ENCODE measurements around the gene PPM1M. TPM values are rescaled to one million over a fixed set of nuclear protein-coding genes. Genes with fewer than 3 reads are reported as not detected.

Gene PPM1M
- total RNA-seq, 1 donor from 2014 or later: 48.3 TPM

DNA sequence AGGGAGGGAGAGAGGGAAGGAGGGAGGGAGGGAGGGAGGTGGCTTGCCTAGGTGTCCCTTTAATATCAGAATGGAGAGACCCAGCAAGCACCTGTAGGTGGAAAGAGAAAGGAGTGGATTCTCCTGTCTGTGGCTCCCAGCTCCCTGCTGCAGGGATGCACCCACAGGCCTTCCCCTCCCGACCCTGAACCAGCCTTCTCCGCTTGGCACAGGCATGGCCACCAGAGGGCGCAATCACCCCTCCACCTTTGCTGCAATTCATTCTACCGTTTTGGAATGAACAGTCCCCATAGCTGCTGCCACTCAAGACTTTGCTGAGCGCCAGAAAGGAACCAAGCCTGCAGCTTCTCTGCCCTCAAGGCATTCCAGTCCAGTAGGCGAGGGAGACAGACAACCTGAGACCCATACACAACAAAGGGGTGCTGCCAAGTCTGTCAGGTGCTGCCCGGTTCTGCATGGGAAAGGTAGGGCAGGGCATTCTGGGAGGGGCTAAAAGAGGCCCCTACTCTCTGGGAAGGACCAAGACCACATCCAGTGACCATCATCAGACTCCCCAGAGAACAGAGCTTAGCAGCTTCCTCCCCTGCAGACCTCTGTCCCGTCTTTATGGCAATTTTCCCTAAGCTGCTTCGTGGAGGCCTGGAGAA is 25.1 kb upstream of the PPM1M start:
- Mint-ChIP-seq H3K4me3 (peak overlapping the region; percentile 37), H3K9me3 (no peaks in the 10 kb centered on the region), H3K36me3 (ENCODE audit: low read depth) (peaks cover 13% of the 10 kb centered on the region), H3K27ac (no peak overlapping the region), H3K4me1 (peaks cover 66% of the 10 kb centered on the region), H3K27me3 (no peaks in the 10 kb centered on the region)
- DNase-seq: peak; percentile 96
- intact Hi-C loops (cut with micrococcal nuclease): loop anchor here (1.0 to 10.0 kb wide), 3 partner anchors 18 to 234 kb away; partner anchors contain the start of genes NISCH and TNNC1

DNA sequence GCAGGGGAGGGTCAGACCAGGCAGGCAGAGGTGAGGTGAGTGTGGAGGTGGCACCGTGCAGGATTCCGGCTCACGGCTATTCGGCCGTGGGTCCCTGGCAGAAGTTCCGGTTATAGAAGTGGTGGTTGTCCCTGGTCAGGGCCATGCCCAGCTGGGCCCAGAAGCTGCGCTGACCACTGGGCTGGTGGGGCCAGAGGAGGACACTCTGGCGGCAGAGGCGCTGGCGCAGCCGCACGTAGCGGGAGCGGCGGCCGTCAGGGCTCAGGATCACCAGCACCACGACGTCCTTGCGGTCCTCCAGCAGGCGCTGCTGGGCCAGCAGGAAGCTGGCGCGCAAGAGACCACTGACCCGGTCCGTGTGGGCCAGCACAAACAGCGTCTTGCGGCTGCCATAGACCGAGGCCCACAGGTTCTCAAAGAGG is 24.4 kb upstream of the PPM1M start:
- no peak for DNase-seq
- Mint-ChIP-seq H3K9me3 (no peaks in the 10 kb centered on the region), H3K4me3 (peak overlapping the region; percentile 81), H3K36me3 (ENCODE audit: low read depth) (peaks cover 11% of the 10 kb centered on the region), H3K4me1 (peaks cover 71% of the 10 kb centered on the region), H3K27me3 (no peaks in the 10 kb centered on the region), H3K27ac (no peak overlapping the region)
- intact Hi-C loops (cut with micrococcal nuclease): loop anchor here (10.0 kb wide), 1 partner anchor 234 kb away; the partner anchor contains the start of genes NISCH and TNNC1

DNA sequence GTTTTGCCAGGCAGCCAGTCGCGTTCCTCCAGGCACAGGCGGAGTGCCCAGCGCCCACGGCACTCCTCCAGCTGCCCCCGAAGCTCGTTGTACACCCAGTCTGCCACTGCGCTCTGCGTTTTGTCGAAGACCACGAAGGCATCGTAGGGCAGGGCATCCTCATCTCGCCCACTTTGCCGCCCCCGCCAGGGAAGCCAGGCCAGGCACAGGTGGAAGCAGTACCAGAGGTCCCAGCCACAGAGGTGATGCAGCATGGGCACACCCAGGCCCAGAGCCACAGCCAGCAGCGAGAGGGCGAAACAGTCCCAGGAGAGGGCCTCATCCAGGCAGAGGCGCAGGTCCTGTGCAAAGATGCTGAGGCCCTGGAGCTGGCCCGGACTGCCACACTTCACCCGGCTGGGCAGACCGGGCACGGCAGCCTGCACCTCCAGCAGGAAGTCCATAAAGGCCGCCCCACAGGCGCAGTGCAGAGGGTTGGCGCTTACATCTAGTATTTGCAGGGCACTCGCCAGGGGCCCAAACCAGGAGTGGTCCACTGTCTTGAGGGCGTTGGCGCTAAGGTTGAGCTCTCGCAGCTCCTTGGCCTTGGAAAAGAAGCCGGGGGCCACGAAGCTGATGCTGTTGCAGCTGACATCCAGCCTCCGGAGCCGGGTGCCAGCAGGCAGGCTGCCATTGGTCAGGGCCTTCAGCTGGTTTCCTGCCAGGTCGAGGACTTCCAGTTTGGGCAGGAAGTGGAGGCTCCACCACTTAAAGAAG is 23.8 kb upstream of the PPM1M start:
- peak overlapping the region; percentile 80 for H3K27ac Mint-ChIP-seq

DNA sequence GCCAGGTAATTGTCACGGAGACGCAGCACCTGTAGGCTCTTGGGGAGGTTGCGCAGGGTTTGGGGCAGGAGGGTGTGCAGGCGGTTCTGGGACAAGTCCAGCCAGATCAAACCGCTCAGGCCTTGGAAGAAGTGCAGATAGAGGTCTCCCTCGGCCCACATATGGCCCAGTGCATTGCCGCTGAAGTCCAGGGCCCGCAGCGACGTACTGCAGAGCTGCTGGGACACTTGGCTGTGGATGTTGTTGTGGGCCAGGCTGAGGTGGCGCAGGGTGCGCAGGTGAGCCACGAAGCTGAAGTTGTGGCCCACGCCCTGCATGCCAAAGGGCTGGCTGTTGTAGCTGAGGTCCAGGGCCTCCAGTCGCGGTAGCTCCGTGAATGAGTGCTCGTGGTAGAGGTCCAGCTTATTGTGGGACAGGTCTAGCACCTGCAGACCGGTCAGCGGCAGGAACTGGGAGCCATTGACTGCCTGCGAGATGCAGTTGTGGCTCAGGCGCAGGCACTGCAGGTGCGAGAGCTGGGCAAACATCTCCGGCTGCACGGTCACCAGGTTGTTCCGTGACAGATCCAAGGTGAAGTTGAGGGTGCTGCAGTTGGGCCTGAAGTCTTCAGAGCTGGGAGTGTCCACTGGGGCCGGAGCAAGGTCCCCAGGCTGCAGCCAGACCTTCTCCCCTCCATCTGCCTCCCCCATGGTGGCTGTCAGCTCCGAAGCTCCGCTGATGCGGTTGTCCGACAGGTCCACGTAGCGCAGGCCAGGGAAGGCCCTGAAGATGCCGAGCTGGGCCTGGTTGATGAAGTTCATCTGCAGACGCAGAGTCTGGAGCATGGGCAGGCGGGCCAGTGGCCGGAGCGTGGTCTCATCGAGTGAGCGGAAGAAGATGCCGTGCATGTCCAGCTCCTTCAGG is 23.0 kb upstream of the PPM1M start:
- H3K4me3 Mint-ChIP-seq: peak overlapping the region; percentile 81
- no peaks in the 10 kb centered on the region for H3K9me3 Mint-ChIP-seq
- no peak for DNase-seq
- peak overlapping the region; percentile 80 for H3K27ac Mint-ChIP-seq
- peaks cover 5% of the 10 kb centered on the region for H3K36me3 Mint-ChIP-seq (ENCODE audit: low read depth)
- H3K27me3 Mint-ChIP-seq: no peaks in the 10 kb centered on the region
- peaks cover 67% of the 10 kb centered on the region for H3K4me1 Mint-ChIP-seq
- intact Hi-C loops (cut with micrococcal nuclease): loop anchor here (10.0 kb wide), 1 partner anchor 232 kb away; the partner anchor contains the start of genes NISCH and TNNC1

More for the DNA sequence above, 23.8 kb upstream of the PPM1M start:
- Mint-ChIP-seq H3K9me3 (no peaks in the 10 kb centered on the region), H3K27me3 (no peaks in the 10 kb centered on the region), H3K36me3 (ENCODE audit: low read depth) (peaks cover 8% of the 10 kb centered on the region), H3K4me1 (peaks cover 73% of the 10 kb centered on the region), H3K4me3 (peak overlapping the region; percentile 81)
- DNase-seq: peak; percentile 89
- intact Hi-C loops (cut with micrococcal nuclease): loop anchor here (10.0 kb wide), 1 partner anchor 233 kb away; the partner anchor contains the start of genes NISCH and TNNC1

DNA sequence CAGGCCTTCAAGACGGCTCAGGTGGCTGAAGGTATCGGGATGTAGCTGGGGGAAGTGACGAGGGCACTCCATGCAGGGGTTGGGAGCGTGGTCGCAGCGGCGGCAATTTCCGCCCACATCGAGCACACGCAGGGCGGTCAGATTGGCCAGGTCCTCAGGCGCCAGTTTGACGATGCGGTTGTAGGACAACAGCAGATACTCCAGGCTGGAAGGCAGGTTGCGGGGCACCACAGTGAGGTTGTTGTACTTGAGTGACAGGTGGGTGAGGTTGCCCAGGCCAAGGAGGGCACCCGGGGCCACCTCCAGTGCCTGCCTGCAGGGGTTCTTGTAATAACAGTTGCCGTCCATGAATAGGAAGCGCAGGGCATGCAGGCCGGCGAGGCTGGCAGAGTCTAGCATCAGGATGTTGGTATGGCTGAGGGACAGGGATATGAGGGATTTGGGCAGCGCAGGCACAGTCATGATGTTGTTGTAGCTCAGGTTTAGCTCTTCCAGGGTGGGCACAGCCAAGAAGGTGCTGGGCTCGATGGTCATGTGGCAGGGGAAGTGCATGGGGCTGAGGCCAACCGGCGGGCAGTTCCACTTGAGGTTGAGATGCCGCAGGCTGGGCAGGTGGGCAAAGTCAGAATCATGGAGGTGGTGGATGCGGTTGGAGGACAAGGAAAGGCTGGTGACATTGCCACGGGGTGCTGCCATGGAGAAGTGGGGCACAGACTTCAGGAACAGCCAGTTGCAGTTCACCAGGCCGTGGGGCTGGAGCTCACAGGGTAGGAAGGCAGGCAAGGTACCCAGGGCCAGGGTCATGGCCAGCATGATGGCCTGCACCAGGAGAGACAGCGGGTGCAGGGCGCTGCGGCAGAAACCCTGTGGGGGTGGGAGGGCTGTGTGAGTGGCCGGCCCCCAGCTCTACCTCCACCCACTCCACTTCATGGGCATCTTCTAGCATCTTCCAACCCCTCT is 21.8 kb upstream of the PPM1M start:
- intact Hi-C loops (cut with micrococcal nuclease): loop anchor here (10.0 kb wide), 1 partner anchor 231 kb away; the partner anchor contains the start of genes NISCH and TNNC1
- no peak for DNase-seq
- peaks cover 9% of the 10 kb centered on the region for H3K36me3 Mint-ChIP-seq (ENCODE audit: low read depth)
- H3K4me1 Mint-ChIP-seq: peaks cover 58% of the 10 kb centered on the region
- peak overlapping the region; percentile 81 for H3K4me3 Mint-ChIP-seq
- H3K27ac Mint-ChIP-seq: no peak overlapping the region
- no peaks in the 10 kb centered on the region for H3K9me3 Mint-ChIP-seq
- no peaks in the 10 kb centered on the region for H3K27me3 Mint-ChIP-seq

DNA sequence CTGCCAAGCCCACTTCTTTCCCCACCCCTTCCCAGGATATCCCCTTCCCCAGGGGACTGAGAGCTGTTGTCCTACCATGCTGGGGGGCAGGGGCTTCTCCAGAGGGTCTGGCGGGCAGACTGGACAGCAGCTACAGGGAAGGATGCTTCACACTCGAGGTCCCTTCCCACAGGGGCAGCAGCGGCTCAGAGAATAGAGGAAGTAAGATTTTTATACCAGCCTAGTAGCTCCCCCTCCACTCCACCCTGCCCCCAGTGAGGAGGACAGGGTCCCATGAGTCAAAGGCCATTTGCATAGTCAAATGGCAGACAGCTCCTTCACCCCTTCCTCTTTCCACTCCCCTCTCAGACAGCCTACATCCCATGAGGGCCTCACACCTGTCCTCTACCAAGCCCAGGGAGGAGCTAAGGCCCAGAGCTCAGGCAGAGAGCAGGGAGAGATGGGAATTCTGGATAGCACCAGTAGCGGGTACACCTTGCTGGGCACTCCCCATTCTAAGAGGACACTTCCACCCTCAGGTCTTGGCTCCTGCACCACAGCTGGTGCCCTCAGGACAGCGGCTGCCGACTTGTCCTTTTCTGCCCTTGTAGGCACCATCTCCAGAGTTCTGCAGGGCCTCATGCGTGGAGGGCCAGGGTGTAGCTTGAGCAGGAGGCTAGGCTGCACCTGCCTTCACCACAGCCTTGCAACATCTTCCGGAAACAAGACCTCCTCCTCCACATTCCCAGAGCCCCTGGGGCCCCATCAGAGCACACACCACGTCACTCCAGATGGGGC is 19.9 kb upstream of the PPM1M start, which contains the start of gene TLR9:
TSS of gene TLR9 (minus strand) at position 194 of the 777 bp plus-strand sequence. CDS start at position 78, 116 bp downstream.
- Mint-ChIP-seq H3K9me3 (no peaks in the 10 kb centered on the region), H3K4me1 (peaks cover 48% of the 10 kb centered on the region), H3K27me3 (no peaks in the 10 kb centered on the region), H3K36me3 (ENCODE audit: low read depth) (peaks cover 18% of the 10 kb centered on the region), H3K4me3 (peak within 1 kb of the TSS; percentile 55), H3K27ac (peak within 1 kb of the TSS; percentile 88)
- intact Hi-C loops (cut with micrococcal nuclease): loop anchor here (10.0 kb wide), 1 partner anchor 229 kb away; the partner anchor contains the start of genes NISCH and TNNC1
- peak; percentile 67 for DNase-seq

DNA sequence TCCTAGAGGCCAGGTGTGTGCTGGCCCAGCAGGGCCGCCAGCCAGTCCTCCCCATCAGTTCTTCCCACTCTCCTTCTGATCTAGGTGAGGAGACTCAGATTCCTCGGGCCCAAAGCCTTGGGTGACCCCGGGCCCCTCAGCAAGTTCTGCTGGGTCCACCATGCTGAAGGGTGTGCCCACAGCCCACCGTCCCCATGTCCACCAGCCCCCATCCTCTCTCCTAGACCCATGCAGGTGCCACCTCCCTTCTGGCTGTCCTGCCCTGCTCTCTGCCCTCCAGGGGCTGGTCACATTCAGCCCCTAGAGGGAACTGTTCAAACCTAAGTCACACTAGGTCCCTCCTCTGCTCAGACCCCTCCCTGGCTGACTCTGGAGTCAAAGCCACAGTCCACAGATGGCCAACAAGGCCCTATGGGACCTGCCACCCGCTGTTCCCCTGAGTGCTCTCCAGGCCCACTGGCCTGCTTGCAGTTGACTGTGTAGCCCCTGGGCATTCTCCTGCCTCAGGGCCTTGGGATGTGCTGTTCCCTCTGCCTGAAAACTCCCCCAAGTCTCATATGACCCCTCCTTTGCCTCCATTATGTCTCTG is 19.2 kb upstream of the PPM1M start:
- DNase-seq: no peak
- Mint-ChIP-seq H3K36me3 (ENCODE audit: low read depth) (peaks cover 23% of the 10 kb centered on the region), H3K4me3 (peak overlapping the region; percentile 55), H3K4me1 (peaks cover 47% of the 10 kb centered on the region), H3K9me3 (no peaks in the 10 kb centered on the region), H3K27me3 (no peaks in the 10 kb centered on the region), H3K27ac (peak overlapping the region; percentile 88)
- intact Hi-C loops (cut with micrococcal nuclease): loop anchor here (10.0 kb wide), 1 partner anchor 228 kb away; the partner anchor contains the start of genes NISCH and TNNC1

DNA sequence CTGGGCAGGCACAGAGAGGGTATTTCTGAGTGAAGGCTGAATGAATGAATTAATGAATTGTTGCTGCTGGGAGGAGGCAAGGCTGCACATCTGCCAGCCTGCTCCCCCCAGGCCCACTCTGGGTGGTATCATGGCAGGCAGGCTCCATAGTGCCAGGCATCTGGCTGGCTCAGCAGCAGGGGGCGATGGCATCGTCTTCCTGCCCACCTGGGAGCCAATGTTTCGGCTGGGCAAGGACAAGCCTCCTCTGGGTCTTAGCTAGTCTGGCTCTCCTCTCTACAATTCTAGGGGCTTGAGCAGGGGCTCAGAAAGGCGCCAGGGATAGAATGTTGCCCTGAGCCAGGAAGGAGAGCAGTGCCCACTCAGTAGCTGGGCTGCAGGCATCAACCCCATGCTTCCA is 18.4 kb upstream of the PPM1M start:
- H3K4me3 Mint-ChIP-seq: no peak overlapping the region
- peak overlapping the region; percentile 88 for H3K27ac Mint-ChIP-seq
- H3K36me3 Mint-ChIP-seq (ENCODE audit: low read depth): peaks cover 28% of the 10 kb centered on the region
- no peaks in the 10 kb centered on the region for H3K9me3 Mint-ChIP-seq
- peaks cover 48% of the 10 kb centered on the region for H3K4me1 Mint-ChIP-seq
- no peak for DNase-seq
- H3K27me3 Mint-ChIP-seq: no peaks in the 10 kb centered on the region
- intact Hi-C loops (cut with micrococcal nuclease): loop anchor here (10.0 kb wide), 1 partner anchor 228 kb away; the partner anchor contains the start of genes NISCH and TNNC1

DNA sequence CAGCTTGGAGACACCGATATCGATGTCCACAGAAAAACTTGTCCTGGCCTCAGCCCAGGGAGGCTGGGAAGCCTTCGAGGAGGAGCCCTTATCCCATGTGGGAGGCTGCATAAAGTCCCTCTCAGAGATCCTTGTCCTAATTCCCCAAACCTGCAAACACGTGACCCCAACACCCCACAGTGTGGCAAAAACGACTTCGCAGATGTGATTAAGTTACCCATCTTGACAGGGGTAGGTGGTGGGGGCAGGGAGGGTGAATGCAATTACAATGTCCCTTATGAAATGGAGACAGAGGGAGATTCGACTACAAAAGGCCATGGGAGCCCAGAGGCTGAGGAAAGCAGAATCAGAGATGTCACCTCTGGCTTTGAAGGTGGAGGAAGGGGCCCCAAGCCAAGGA is 17.8 kb upstream of the PPM1M start:
- Mint-ChIP-seq H3K36me3 (ENCODE audit: low read depth) (peaks cover 32% of the 10 kb centered on the region), H3K4me3 (no peak overlapping the region), H3K27me3 (no peaks in the 10 kb centered on the region), H3K27ac (peak overlapping the region; percentile 45), H3K9me3 (no peaks in the 10 kb centered on the region), H3K4me1 (peaks cover 46% of the 10 kb centered on the region)
- no peak for DNase-seq
- intact Hi-C loops (cut with micrococcal nuclease): loop anchor here (10.0 kb wide), 1 partner anchor 227 kb away; the partner anchor contains the start of genes NISCH and TNNC1

DNA sequence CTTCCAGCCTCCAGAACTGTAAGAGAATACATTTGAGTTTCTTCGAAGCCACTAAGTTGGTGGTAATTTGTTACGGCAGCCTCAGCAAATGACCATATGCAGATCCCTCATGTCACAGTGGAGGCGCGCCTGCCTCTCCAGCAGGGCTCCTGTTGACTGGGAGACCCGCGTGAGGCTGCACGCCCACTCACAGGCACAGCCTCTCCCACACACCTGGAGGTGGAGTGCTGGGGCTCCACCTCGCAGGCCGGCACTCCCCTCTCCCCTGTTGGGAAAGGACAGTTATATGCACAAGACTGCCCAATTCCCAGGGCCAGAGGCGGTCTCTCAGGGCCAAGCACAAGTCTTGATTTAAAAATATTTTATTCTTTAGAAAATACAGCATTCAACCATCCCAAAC is 17.3 kb upstream of the PPM1M start:
- peaks cover 45% of the 10 kb centered on the region for H3K4me1 Mint-ChIP-seq
- no peaks in the 10 kb centered on the region for H3K9me3 Mint-ChIP-seq
- no peak overlapping the region for H3K27ac Mint-ChIP-seq
- H3K4me3 Mint-ChIP-seq: no peak overlapping the region
- intact Hi-C loops (cut with micrococcal nuclease): loop anchor here (10.0 kb wide), 1 partner anchor 227 kb away; the partner anchor contains the start of genes NISCH and TNNC1
- no peak for DNase-seq
- no peaks in the 10 kb centered on the region for H3K27me3 Mint-ChIP-seq
- H3K36me3 Mint-ChIP-seq (ENCODE audit: low read depth): peaks cover 32% of the 10 kb centered on the region

DNA sequence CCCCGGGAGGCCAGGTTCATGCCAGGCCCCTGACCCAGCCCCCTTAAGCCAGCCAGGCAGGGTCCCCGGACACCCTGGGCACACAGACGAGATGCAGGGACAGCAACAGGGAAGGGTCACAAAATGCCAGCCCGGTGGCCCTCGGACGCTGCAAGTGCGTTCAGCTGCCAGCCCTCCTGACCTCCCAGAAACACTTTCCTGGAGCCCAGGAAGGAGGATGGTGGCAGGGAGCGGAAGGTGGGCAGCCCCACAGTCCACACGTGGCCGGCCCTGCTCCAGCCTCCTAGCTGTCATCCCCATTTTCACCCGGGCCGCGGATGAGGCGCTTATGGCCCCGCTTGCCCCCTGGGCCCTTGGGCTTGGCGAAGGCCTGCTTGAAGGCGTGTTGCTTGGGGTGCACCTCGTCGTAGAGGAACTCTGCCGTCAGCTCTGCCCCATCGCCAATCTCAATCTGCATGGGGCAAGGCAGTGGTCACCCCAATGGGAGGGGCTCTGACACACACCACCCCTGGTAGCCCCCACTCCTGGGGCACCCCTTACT is 16.7 kb upstream of the PPM1M start:
- Mint-ChIP-seq H3K27ac (no peak overlapping the region), H3K9me3 (no peaks in the 10 kb centered on the region), H3K27me3 (no peaks in the 10 kb centered on the region), H3K4me3 (no peak overlapping the region), H3K4me1 (peaks cover 42% of the 10 kb centered on the region), H3K36me3 (ENCODE audit: low read depth) (peaks cover 32% of the 10 kb centered on the region)
- no peak for DNase-seq
- intact Hi-C loops (cut with micrococcal nuclease): loop anchor here (10.0 kb wide), 1 partner anchor 226 kb away; the partner anchor contains the start of genes NISCH and TNNC1
